HFFc6 (cell line): ENCODE data around the gene PDE6B. TPM values are rescaled to one million over a fixed set of nuclear protein-coding genes. Genes with fewer than 3 reads are reported as not detected.

Source experiments
- DNase-seq: peaks from one replicate; pipeline ENCODE4 v3.0.0-alpha.2; 2018
- H3K27ac Mint-ChIP-seq: 2 replicates; pipeline ENCODE4 v1.8.0; 2020; ENCODE audit warnings: mild to moderate bottlenecking, mixed read lengths
- H3K27me3 Mint-ChIP-seq: 2 replicates; pipeline ENCODE4 v1.8.0; 2021; ENCODE audit warnings: mild to moderate bottlenecking, moderate library complexity, mixed read lengths; ENCODE audit not compliant: insufficient read depth
- H3K36me3 Mint-ChIP-seq: 2 replicates; pipeline ENCODE4 v1.8.0; 2021; ENCODE audit warnings: low read depth, mixed read lengths
- H3K4me1 Mint-ChIP-seq: 2 replicates; pipeline ENCODE4 v1.8.0; 2020; ENCODE audit warnings: low read depth, mixed read lengths
- H3K4me3 Mint-ChIP-seq: 2 replicates; pipeline ENCODE4 v1.8.0; 2020; ENCODE audit warnings: mild to moderate bottlenecking, moderate library complexity, mixed read lengths
- H3K9me3 Mint-ChIP-seq: 2 replicates; pipeline ENCODE4 v1.8.0; 2020; ENCODE audit warnings: mild to moderate bottlenecking, mixed read lengths
- total RNA-seq, 6 experiments: library from RNA; stranded (reverse); fragmentation: NEBNext Ultra II Directional; extraction: Animal tissue kit (Norgen Biotek cat#: 25700); gene quantifications; 2 replicates in 1 of 6; 3 replicates in 5 of 6; pipeline ENCODE4 v1.2.3, GENCODE V29; 2021
- TF ChIP-seq, protein P1 (sequence below): fragments of 200-600 bp; sonication (generic); IDR thresholded peaks from 2 replicates; pipeline ENCODE4 v1.5.0; 2021; ENCODE audit warnings: antibody characterized with exemption, mild to moderate bottlenecking

The PDE6B gene
- total RNA-seq, 6 experiments from 2014 or later: not detected

DNA sequence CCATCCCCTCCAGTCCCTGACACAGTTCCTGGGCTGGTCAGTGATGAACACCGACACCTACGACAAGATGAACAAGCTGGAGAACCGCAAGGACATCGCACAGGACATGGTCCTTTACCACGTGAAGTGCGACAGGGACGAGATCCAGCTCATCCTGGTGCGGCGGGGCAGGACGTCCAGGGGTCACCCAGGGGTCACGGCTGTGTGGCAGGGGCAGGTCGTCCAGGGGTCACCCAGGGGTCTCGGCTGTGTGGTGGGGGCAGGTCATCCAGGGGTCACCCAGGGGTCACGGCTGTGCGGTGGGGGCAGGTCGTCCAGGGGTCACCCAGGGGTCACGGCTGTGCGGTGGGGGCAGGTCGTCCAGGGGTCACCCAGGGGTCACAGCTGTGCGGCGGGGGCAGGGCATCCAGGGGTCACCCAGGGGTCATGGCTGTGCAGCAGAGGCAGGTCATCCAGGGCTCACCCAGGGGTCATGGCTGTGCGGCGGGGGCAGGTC is 32.0 kb downstream of the PDE6B start:
- H3K27me3 Mint-ChIP-seq: no peaks in the 10 kb centered on the region; the same call in none of the 2 replicates
- H3K4me1 Mint-ChIP-seq: no peaks in the 10 kb centered on the region
- TF ChIP-seq, protein P1, sequence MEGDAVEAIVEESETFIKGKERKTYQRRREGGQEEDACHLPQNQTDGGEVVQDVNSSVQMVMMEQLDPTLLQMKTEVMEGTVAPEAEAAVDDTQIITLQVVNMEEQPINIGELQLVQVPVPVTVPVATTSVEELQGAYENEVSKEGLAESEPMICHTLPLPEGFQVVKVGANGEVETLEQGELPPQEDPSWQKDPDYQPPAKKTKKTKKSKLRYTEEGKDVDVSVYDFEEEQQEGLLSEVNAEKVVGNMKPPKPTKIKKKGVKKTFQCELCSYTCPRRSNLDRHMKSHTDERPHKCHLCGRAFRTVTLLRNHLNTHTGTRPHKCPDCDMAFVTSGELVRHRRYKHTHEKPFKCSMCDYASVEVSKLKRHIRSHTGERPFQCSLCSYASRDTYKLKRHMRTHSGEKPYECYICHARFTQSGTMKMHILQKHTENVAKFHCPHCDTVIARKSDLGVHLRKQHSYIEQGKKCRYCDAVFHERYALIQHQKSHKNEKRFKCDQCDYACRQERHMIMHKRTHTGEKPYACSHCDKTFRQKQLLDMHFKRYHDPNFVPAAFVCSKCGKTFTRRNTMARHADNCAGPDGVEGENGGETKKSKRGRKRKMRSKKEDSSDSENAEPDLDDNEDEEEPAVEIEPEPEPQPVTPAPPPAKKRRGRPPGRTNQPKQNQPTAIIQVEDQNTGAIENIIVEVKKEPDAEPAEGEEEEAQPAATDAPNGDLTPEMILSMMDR: no peak
- no peak overlapping the region for H3K27ac Mint-ChIP-seq
- H3K9me3 Mint-ChIP-seq: peaks cover 53% of the 10 kb centered on the region
- no peak for DNase-seq
- no peak overlapping the region for H3K4me3 Mint-ChIP-seq
- H3K36me3 Mint-ChIP-seq: peaks cover 17% of the 10 kb centered on the region

DNA sequence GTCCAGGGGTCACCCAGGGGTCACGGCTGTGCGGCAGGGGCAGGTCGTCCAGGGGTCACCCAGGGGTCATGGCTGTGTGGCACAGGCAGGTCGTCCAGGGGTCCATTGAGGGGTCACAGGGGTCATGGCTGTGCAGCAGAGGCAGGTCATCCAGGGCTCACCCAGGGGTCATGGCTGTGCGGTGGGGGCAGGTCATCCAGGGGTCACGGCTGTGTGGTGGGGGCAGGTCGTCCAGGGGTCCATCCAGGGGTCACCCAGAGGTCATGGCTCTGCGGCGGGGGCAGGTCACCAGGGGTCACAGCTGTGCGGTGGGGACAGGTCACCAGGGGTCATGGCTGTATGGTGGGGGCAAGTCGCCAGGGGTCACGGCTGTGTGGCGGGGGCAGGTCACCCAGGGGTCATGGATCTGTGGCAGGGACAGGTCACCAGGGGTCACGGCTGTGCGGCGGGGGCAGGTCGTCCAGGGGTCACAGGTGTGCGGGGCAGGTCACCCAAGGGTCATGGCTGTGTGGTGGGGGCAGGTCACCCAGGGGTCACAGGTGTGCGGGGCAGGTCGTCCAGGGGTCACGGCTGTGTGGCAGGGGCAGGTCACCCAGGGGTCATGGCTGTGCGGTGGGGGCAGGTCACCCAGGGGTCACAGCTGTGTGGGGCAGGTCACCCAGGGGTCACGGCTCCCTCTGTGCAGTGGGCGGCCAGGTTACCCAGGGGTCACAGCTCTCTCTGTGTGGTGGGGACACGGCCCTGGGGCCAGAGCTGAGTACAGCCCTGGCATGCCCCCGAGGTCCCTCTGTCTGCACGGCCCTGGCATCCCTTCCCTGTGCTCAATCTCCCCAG is 32.7 kb downstream of the PDE6B start:
- no peak overlapping the region for H3K27ac Mint-ChIP-seq
- H3K4me3 Mint-ChIP-seq: no peak overlapping the region
- peaks cover 14% of the 10 kb centered on the region for H3K36me3 Mint-ChIP-seq
- H3K27me3 Mint-ChIP-seq: peaks cover 3% of the 10 kb centered on the region
- TF ChIP-seq, protein P1: no peak
- peaks cover 48% of the 10 kb centered on the region for H3K9me3 Mint-ChIP-seq
- no peaks in the 10 kb centered on the region for H3K4me1 Mint-ChIP-seq
- no peak for DNase-seq

DNA sequence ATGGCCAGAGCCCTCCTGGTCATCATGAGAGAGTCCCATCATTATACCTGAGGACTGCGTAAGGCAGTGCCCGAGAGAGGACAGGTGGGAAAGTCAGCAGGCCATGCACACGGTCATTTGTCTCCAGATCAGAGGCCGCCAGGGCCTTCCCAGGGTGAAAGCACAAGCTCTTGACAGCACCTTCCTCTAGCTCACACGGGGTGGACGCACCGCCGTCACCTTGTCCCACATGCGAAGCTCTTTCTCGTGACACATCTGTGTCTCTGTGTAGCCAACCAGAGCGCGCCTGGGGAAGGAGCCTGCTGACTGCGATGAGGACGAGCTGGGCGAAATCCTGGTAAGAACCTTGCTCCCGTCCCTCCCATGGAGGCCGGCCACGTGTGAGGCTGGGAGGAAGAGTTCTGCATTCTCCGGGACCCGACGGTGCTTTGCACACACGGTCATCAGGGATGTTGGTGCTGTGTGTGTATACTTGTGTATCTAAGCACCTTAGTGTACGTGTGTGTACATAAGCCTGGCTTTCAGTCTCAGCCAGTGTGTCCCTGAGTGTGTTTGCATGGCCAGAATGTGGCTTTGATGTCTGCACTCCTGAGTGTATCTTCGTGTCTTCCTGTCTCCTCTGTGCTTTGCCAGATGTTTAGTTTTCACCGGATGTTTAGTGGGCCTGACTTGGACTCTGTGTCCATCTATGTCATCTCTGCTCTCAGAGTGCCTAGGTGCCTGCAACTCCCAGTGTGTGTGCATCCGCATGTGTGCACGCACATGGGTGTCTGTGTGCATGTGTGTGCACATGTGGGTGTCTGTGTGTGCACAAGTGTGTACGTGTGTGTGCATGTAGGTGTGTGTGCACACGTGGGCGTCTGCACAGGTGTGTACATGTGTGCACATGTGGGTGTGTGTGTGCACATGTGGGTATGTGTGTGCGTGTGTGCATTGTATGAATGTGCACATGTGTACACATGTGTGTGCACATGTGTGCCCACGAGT is 33.6 kb downstream of the PDE6B start:
- Mint-ChIP-seq H3K4me3 (no peak overlapping the region), H3K9me3 (peaks cover 47% of the 10 kb centered on the region), H3K27me3 (peaks cover 3% of the 10 kb centered on the region), H3K27ac (no peak overlapping the region), H3K4me1 (no peaks in the 10 kb centered on the region), H3K36me3 (peaks cover 14% of the 10 kb centered on the region)
- no peak for DNase-seq
- TF ChIP-seq, protein P1: no peak

DNA sequence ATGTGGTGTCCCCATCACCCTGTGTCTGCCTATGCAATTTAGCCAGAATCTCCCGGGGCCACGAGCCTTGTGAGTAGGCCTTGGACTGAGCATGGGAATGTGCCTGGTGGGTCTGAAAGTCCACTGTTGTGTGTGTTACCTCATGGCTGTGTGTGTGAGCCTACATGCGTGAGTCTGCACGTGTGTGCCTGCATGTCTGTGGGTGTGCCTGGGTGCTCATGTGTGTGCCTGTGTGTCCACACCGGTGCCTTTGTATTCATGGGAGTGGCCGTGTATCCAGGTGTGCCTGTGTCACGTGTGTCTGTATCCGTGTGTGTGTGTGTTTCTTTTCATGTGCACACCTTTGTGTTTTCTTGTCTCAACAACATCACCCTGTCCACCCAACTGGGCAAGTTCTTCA is 34.5 kb downstream of the PDE6B start:
- Mint-ChIP-seq H3K4me3 (no peak overlapping the region), H3K27ac (no peak overlapping the region), H3K36me3 (peaks cover 14% of the 10 kb centered on the region), H3K9me3 (peaks cover 43% of the 10 kb centered on the region), H3K4me1 (no peaks in the 10 kb centered on the region), H3K27me3 (peaks cover 3% of the 10 kb centered on the region)
- TF ChIP-seq, protein P1: no peak
- DNase-seq: no peak

DNA sequence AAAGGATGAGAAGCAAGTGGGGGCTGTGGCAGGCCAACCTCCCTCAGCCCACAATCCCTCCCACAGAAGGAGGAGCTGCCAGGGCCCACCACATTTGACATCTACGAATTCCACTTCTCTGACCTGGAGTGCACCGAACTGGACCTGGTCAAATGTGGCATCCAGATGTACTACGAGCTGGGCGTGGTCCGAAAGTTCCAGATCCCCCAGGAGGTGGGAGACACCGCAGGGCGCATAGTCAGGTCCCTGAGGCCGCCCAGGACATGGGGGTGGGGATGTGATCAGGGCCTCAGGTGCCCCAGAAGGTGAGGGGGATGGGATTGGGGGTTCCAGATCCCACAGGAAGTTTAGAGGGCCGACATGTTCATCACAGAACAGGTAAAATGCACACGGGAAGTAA is 35.0 kb downstream of the PDE6B start:
- H3K4me1 Mint-ChIP-seq: no peaks in the 10 kb centered on the region
- DNase-seq: no peak
- TF ChIP-seq, protein P1: no peak
- peaks cover 42% of the 10 kb centered on the region for H3K9me3 Mint-ChIP-seq
- H3K27me3 Mint-ChIP-seq: peaks cover 3% of the 10 kb centered on the region
- no peak overlapping the region for H3K27ac Mint-ChIP-seq
- H3K4me3 Mint-ChIP-seq: no peak overlapping the region
- H3K36me3 Mint-ChIP-seq: peaks cover 14% of the 10 kb centered on the region
